HEK293 (cell line): ENCODE measurements around the gene FCGBP.

ENCODE experiments used
- CTCF ChIA-PET: fragments of 350-600 bp; formaldehyde crosslinking; extraction: SDS; loops from one replicate; lab custom pipeline; 2021; ENCODE audit warnings: antibody characterized with exemption; lab: Yijun Ruan, JAX
- POLR2A ChIA-PET: fragments of 300-600 bp; formaldehyde crosslinking; extraction: SDS; loops from one replicate; lab custom pipeline; 2020; ENCODE audit warnings: antibody characterized with exemption, inconsistent platforms; lab: Yijun Ruan, JAX
- H3K27ac ChIP-seq: fragments of 200-500 bp; sonication (Bioruptor generic); 2 replicates; pipeline ENCODE4 v1.5.1; 2014; ENCODE audit warnings: low read depth, low read length, control low read depth, inconsistent platforms; ENCODE audit errors: extremely low read depth
- H3K36me3 ChIP-seq, 2 experiments: fragments of 200-500 bp in 1 of 2; sonication (Bioruptor generic) in 1 of 2; 1 replicate in 1 of 2; 2 replicates in 1 of 2; pipeline ENCODE4 v1.5.1; 2014 to 2017; ENCODE audit warnings: inconsistent platforms in 2 of 2, low read length in 2 of 2; ENCODE audit not compliant: control insufficient read depth in 2 of 2, insufficient read depth in 1 of 2
- H3K4me1 ChIP-seq: fragments of 200-500 bp; sonication (Bioruptor generic); 2 replicates; pipeline ENCODE4 v1.5.1; 2014; ENCODE audit warnings: mild to moderate bottlenecking, low read length, inconsistent platforms; ENCODE audit not compliant: control insufficient read depth, insufficient read depth
- H3K4me3 ChIP-seq: 2 replicates; pipeline ENCODE4 v1.5.1; 2011; ENCODE audit warnings: low read depth, mild to moderate bottlenecking, control low read depth, low read length, moderate library complexity
- H3K9me3 ChIP-seq: fragments of 200-500 bp; sonication (Bioruptor generic); 2 replicates; pipeline ENCODE4 v1.5.1; 2014; ENCODE audit warnings: low read depth, low read length, inconsistent platforms; ENCODE audit not compliant: control insufficient read depth, insufficient read depth
- HOXC10 ChIP-seq: sonication (generic); formaldehyde crosslinking; IDR thresholded peaks from 2 replicates; pipeline ENCODE4 v1.8.1; 2023; ENCODE audit warnings: mild to moderate bottlenecking, missing genetic modification reagents
- YY2 ChIP-seq: fragments of 450-650 bp; formaldehyde crosslinking; IDR thresholded peaks from 2 replicates; pipeline ENCODE4 v1.5.1; 2016; ENCODE audit warnings: missing biosample characterization, missing genetic modification characterization
- ZBTB1 ChIP-seq: fragments of 450-650 bp; formaldehyde crosslinking; IDR thresholded peaks from 2 replicates; pipeline ENCODE4 v1.5.1; 2016; ENCODE audit warnings: missing biosample characterization, missing genetic modification characterization
- ZIC2 ChIP-seq: fragments of 450-650 bp; formaldehyde crosslinking; IDR thresholded peaks from 2 replicates; pipeline ENCODE4 v1.5.1; 2016; ENCODE audit warnings: missing biosample characterization, missing genetic modification characterization
- ZNF121 ChIP-seq: fragments of 450-650 bp; formaldehyde crosslinking; IDR thresholded peaks from 2 replicates; pipeline ENCODE4 v1.5.1; 2016; ENCODE audit warnings: missing biosample characterization, missing genetic modification characterization
- ZNF214 ChIP-seq: fragments of 450-650 bp; formaldehyde crosslinking; IDR thresholded peaks from 2 replicates; pipeline ENCODE4 v1.5.1; 2017; ENCODE audit warnings: missing biosample characterization, mild to moderate bottlenecking, missing genetic modification characterization, borderline replicate concordance
- ZNF433 ChIP-seq: fragments of 450-650 bp; formaldehyde crosslinking; IDR thresholded peaks from 2 replicates; pipeline ENCODE4 v1.5.1; 2016; ENCODE audit warnings: missing biosample characterization, missing genetic modification characterization, low read depth
- ZNF623 ChIP-seq: fragments of 450-650 bp; formaldehyde crosslinking; IDR thresholded peaks from 2 replicates; pipeline ENCODE4 v1.5.1; 2016; ENCODE audit warnings: missing biosample characterization, missing genetic modification characterization
- ZNF624 ChIP-seq: fragments of 450-650 bp; formaldehyde crosslinking; IDR thresholded peaks from 2 replicates; pipeline ENCODE4 v1.5.1; 2017; ENCODE audit warnings: missing biosample characterization, missing genetic modification characterization
- ZNF768 ChIP-seq: fragments of 450-650 bp; formaldehyde crosslinking; IDR thresholded peaks from 2 replicates; pipeline ENCODE4 v1.5.1; 2018; ENCODE audit warnings: missing biosample characterization, mild to moderate bottlenecking, missing genetic modification characterization
- ZNF837 ChIP-seq: fragments of 450-650 bp; formaldehyde crosslinking; IDR thresholded peaks from 2 replicates; pipeline ENCODE4 v1.5.1; 2016; ENCODE audit warnings: missing biosample characterization, missing genetic modification characterization
- TF ChIP-seq, protein P1 (sequence below): fragments of 450-650 bp; formaldehyde crosslinking; IDR thresholded peaks from 2 replicates; pipeline ENCODE4 v1.5.1; 2016; ENCODE audit warnings: missing biosample characterization, missing genetic modification characterization
- TF ChIP-seq, protein P2 (sequence below): fragments of 450-650 bp; formaldehyde crosslinking; IDR thresholded peaks from 2 replicates; pipeline ENCODE4 v1.5.1; 2016; ENCODE audit warnings: missing biosample characterization, missing genetic modification characterization
- TF ChIP-seq, protein P3 (sequence below): fragments of 450-650 bp; formaldehyde crosslinking; optimal IDR thresholded peaks from 2 replicates; pipeline ENCODE3; 2016; ENCODE audit warnings: missing biosample characterization, mild to moderate bottlenecking, missing genetic modification characterization
- TF ChIP-seq, protein P4 (sequence below): fragments of 450-650 bp; formaldehyde crosslinking; IDR thresholded peaks from 2 replicates; pipeline ENCODE4 v1.5.1; 2017; ENCODE audit warnings: missing biosample characterization, missing genetic modification characterization

The FCGBP gene

DNA sequence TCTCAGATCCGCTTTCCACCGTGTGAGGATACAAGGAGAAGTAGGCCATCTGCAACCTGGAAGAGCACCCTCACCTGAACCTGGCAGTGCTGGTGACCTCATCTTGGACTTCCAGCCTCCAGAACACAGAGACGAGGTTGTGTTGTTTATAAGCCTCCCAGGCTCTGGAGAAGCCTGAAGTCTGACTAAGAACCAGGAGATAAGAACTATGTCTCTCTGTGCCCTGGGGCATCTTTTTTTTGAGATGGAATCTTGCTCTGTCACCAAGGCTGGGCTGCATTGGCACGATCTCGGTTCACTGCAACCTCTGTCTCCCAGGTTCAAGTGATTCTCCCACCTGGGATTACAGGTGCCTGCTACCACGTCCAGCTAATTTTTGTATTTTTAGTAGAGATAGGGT, 14.5 kb downstream of the FCGBP start (continued):
- TF ChIP-seq, protein P1, sequence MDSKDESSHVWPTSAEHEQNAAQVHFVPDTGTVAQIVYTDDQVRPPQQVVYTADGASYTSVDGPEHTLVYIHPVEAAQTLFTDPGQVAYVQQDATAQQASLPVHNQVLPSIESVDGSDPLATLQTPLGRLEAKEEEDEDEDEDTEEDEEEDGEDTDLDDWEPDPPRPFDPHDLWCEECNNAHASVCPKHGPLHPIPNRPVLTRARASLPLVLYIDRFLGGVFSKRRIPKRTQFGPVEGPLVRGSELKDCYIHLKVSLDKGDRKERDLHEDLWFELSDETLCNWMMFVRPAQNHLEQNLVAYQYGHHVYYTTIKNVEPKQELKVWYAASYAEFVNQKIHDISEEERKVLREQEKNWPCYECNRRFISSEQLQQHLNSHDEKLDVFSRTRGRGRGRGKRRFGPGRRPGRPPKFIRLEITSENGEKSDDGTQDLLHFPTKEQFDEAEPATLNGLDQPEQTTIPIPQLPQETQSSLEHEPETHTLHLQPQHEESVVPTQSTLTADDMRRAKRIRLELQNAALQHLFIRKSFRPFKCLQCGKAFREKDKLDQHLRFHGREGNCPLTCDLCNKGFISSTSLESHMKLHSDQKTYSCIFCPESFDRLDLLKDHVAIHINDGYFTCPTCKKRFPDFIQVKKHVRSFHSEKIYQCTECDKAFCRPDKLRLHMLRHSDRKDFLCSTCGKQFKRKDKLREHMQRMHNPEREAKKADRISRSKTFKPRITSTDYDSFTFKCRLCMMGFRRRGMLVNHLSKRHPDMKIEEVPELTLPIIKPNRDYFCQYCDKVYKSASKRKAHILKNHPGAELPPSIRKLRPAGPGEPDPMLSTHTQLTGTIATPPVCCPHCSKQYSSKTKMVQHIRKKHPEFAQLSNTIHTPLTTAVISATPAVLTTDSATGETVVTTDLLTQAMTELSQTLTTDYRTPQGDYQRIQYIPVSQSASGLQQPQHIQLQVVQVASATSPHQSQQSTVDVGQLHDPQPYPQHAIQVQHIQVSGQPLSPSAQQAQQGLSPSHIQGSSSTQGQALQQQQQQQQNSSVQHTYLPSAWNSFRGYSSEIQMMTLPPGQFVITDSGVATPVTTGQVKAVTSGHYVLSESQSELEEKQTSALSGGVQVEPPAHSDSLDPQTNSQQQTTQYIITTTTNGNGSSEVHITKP (tag by site-specific recombination), result no peak
- no peak for TF ChIP-seq ZNF837
- TF ChIP-seq ZNF623 (tag by site-specific recombination), result no peak
- TF ChIP-seq, protein P2, sequence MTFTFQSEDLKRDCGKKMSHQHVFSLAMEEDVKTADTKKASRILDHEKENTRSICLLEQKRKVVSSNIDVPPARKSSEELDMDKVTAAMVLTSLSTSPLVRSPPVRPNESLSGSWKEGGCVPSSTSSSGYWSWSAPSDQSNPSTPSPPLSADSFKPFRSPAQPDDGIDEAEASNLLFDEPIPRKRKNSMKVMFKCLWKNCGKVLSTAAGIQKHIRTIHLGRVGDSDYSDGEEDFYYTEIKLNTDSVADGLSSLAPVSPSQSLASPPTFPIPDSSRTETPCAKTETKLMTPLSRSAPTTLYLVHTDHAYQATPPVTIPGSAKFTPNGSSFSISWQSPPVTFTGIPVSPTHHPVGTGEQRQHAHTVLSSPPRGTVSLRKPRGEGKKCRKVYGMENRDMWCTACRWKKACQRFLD (tag by site-specific recombination), result no peak
- no peak for TF ChIP-seq YY2 (tag by site-specific recombination)
- TF ChIP-seq ZIC2 (tag by site-specific recombination), result no peak
- no peak for TF ChIP-seq ZNF624

DNA sequence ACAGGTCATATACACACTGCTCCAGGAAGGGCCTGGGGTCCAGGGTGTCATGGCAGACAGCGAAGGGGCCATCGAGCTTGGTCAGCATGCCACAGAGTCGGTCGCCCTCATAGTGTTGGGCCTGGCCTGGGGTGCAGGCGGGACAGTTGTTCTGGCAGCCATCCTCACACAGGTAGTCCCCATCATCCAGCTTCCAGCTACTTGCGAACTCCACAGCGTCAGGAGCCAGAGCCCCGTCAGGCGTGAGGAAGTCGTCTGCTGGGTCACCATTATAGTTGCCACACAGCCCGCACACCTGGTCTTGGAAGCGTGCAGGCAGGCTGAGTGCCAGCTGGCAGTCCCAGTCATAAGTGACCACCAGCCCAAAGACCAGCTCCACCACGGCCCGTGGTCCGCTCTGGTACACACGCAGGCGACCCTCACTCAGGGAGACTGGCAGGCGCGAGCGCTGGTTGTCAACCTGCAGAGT, 16.2 kb downstream of the FCGBP start:
- Histone ChIP-seq H3K4me3 (no peak overlapping the region), H3K4me1 (no peaks in the 10 kb centered on the region), H3K9me3 (no peaks in the 10 kb centered on the region), H3K36me3 (no peaks in the 10 kb centered on the region; a peak in 1 of 3 replicates), H3K27ac (no peak overlapping the region)
- POLR2A ChIA-PET, result interaction anchor here (1.2 kb wide), 1 partner anchor 9 kb away, joined by 4 read pairs; no protein-coding TSS in a partner anchor
- TF ChIP-seq HOXC10 (CRISPR knock-in tag) (no peak), ZNF214 (tag by site-specific recombination) (no peak), ZNF433 (no peak), ZNF768 (tag by site-specific recombination) (no peak), YY2 (tag by site-specific recombination) (no peak), ZBTB1 (tag by site-specific recombination) (no peak), ZNF121 (no peak)
- TF ChIP-seq, protein P3, sequence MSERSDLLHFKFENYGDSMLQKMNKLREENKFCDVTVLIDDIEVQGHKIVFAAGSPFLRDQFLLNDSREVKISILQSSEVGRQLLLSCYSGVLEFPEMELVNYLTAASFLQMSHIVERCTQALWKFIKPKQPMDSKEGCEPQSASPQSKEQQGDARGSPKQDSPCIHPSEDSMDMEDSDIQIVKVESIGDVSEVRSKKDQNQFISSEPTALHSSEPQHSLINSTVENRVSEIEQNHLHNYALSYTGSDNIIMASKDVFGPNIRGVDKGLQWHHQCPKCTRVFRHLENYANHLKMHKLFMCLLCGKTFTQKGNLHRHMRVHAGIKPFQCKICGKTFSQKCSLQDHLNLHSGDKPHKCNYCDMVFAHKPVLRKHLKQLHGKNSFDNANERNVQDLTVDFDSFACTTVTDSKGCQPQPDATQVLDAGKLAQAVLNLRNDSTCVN (tag by site-specific recombination), result peak; percentile 5
- TF ChIP-seq, protein P4, sequence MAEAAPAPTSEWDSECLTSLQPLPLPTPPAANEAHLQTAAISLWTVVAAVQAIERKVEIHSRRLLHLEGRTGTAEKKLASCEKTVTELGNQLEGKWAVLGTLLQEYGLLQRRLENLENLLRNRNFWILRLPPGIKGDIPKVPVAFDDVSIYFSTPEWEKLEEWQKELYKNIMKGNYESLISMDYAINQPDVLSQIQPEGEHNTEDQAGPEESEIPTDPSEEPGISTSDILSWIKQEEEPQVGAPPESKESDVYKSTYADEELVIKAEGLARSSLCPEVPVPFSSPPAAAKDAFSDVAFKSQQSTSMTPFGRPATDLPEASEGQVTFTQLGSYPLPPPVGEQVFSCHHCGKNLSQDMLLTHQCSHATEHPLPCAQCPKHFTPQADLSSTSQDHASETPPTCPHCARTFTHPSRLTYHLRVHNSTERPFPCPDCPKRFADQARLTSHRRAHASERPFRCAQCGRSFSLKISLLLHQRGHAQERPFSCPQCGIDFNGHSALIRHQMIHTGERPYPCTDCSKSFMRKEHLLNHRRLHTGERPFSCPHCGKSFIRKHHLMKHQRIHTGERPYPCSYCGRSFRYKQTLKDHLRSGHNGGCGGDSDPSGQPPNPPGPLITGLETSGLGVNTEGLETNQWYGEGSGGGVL (tag by site-specific recombination), result no peak
- CTCF ChIA-PET, result interaction anchor here (0.5 to 0.7 kb wide), 3 partner anchors 11 to 246 kb away, joined by 3 to 4 read pairs (median 3); no protein-coding TSS in a partner anchor
